Fibroblast of mammary gland (primary cell): ENCODE data around the gene ST8SIA5.
A peak's percentile ranks its signal among the peaks of the same experiment; 100 is the strongest.

Source experiments
- DNase-seq: peaks from one replicate; pipeline ENCODE4 v3.0.0-alpha.2; 2010; ENCODE audit warnings: low read depth
- H3K4me3 ChIP-seq: 2 replicates; pipeline ENCODE4 v1.5.1; 2011; ENCODE audit warnings: low read depth, mild to moderate bottlenecking, low read length, moderate library complexity; ENCODE audit not compliant: control insufficient read depth
- CTCF ChIP-seq: conservative IDR thresholded peaks from 2 replicates; pipeline ENCODE4 v1.5.1; 2011; ENCODE audit warnings: low read depth, low read length, inconsistent platforms; ENCODE audit not compliant: control insufficient read depth, insufficient read depth

Gene ST8SIA5

DNA sequence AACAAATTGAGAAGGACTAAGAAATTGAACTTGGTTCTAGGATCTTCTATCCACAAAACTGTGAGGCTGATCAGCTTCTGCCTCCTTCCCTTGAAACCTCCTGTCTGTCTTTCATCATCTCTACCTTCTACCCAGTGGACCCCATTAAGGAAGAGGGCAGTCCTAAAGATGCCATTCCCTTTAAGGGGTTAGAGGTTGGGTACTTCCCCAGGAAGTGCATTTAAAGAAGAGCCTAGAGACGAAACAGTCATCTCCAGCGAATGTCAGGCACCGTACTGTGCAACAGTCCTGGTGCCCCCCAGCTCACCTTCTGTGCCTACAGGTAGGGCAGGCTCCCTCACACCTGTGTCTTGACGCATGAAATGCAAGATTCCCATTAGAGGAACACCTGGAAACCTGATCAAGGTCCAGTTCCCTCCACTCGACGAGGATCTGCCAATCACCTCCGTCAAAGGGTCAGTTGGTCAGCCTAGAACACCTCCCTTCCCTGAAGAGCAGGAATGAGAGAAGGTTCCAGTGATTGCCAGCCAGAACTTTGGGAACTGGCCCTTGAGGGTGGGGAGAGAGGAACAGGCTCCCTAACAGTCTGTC, 120.7 kb downstream of the ST8SIA5 start:
- H3K4me3 ChIP-seq = no peak overlapping the region
- no peak for TF ChIP-seq CTCF
- DNase-seq = no peak

DNA sequence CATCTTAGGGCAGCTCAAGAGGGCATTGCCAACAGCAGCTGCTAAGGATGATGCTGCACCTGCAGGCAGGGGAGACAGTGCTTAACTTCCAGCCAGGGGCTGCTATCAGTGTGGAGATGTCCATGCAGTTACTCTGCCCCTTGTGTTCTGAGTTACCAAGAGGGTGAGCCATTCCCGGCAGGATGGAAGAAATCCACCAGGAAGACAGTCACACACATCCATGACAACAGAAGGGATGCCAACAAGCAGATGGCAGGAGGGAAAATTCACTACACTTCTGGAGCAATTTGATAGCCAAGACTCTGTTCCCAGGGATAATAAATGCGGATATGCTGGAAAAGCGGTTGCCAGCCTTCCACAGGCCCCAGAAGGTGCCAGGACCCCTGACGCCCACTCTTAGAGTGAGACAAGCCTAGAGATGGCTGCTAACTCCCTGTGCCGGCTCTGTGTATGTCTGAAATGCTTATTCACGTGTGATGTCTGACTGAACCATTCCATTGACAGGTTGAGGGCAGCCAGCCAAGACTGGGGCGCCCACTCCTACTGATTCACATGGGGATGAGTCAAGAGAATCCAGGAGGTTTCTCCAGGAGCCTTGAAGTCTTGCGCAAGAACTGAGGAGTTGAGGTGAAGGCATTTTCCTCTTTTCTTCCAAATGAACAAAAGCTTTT, 124.3 kb downstream of the ST8SIA5 start:
- no peak for TF ChIP-seq CTCF
- no peak overlapping the region for H3K4me3 ChIP-seq

DNA sequence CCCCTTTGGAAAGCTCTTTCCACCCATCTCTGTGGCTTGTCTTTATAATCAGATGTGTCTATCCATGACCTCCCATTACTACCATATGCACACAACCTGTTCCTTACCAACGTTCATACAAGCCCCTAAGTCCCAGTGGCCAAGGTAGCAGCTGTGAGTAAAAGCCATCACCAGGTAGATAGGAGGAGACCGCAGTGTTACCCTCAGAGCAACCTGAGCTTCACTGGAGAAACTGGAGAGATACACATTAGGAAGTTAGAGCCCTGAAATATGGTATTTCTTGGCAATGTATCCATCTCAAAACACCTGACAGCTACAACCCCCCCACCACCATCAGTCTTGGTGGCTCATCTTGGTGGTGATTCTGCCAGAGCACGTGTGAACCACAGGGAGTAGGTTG, 125.9 kb downstream of the ST8SIA5 start:
- no peak for TF ChIP-seq CTCF
- no peak overlapping the region for H3K4me3 ChIP-seq
- no peak for DNase-seq

More for the DNA sequence above, 124.3 kb downstream of the ST8SIA5 start:
- DNase-seq = peak; percentile 88

DNA sequence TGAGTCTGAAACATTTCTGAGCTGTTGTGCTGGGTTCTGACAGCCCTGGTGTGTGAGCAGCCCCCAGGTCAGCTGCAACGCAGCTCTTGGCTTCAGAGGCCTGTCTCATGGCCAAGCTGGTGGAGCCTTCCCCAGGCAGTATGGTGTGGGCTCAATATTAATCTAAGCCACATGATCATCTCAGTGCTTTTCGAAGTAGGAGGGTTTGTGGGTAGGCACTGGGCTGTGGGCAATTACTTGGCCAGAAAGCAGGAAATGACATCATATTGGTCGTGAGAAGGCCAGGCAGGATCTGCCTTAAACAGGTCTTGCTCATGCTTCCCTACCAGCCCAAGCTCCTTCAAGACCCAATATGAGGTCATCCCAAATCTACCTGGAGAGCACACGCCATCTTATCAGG, 126.7 kb downstream of the ST8SIA5 start:
- TF ChIP-seq CTCF = no peak
- no peak overlapping the region for H3K4me3 ChIP-seq
- DNase-seq = peak; percentile 33

GRCh38 chr18:46629361-46629760, 127.5 kb downstream of the ST8SIA5 start:
- H3K4me3 ChIP-seq = no peak overlapping the region
- TF ChIP-seq CTCF = no peak
- no peak for DNase-seq

DNA sequence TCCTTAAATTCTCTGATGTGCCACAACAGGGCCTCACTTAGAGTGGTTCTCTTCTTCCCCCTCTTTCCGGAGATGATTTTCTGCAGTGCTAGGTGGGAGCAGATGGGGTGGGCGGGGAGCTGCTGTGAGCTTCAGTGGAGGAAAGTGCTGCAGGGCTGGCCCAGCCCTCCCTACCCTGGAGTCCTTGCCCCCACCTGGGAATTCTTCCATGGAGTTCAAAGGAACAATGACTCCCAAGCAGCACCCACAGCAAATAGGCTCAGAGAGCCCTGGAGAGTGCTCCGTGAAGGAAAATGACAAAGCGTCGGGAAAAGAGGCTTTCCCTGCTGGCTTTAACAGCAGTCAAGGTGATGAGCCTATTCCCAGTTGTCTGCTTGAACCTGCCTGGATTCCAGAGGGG, 128.6 kb downstream of the ST8SIA5 start:
- TF ChIP-seq CTCF = no peak
- H3K4me3 ChIP-seq = no peak overlapping the region
- DNase-seq = no peak
